GM23338 (cell line): Measurements from ENCODE around the gene CBX5. TPM values are rescaled to one million over a fixed set of nuclear protein-coding genes. Genes with fewer than 3 reads are reported as not detected.
A peak's percentile ranks its signal among the peaks of the same experiment; 100 is the strongest.

Source experiments
- ATAC-seq: fragments of 200-7000 bp; cut with Tn5 transposase; 3 replicates; pipeline ENCODE4 v1.9.1; 2020
- DNase-seq: peaks from one replicate; pipeline ENCODE4 v3.0.0-alpha.2; 2015; ENCODE audit warnings: low spot score
- H2AFZ ChIP-seq: fragments of 200-600 bp; sonication (generic); 2 replicates; pipeline ENCODE4 v1.8.0; 2016; ENCODE audit warnings: antibody characterized with exemption, mild to moderate bottlenecking, moderate library complexity
- H3F3A ChIP-seq: fragments of 200-600 bp; sonication (generic); replicated peaks from 2 replicates; pipeline ENCODE4 v1.8.0; 2017; ENCODE audit warnings: antibody characterized with exemption, mixed run types, low read depth
- H3K27ac ChIP-seq: fragments of 200-600 bp; sonication (generic); 2 replicates; pipeline ENCODE4 v1.6.1; 2016; ENCODE audit warnings: low read depth
- H3K27me3 ChIP-seq: fragments of 200-600 bp; sonication (generic); 2 replicates; pipeline ENCODE4 v1.8.0; 2016; ENCODE audit warnings: mild to moderate bottlenecking, mixed run types, moderate library complexity; ENCODE audit not compliant: insufficient read depth
- H3K36me3 ChIP-seq: fragments of 200-600 bp; sonication (generic); 2 replicates; pipeline ENCODE4 v1.8.0; 2016; ENCODE audit warnings: mild to moderate bottlenecking; ENCODE audit not compliant: insufficient read depth
- H3K4me1 ChIP-seq: fragments of 200-600 bp; sonication (generic); 2 replicates; pipeline ENCODE4 v1.8.0; 2016; ENCODE audit warnings: mild to moderate bottlenecking, moderate library complexity; ENCODE audit not compliant: insufficient read depth
- H3K4me2 ChIP-seq: fragments of 200-600 bp; sonication (generic); 2 replicates; pipeline ENCODE4 v1.7.1; 2017; ENCODE audit warnings: mixed run types
- H3K4me3 ChIP-seq: fragments of 200-600 bp; sonication (generic); 2 replicates; pipeline ENCODE4 v1.6.1; 2016; ENCODE audit warnings: mixed run types
- H3K79me2 ChIP-seq: fragments of 200-600 bp; sonication (generic); replicated peaks from 2 replicates; pipeline ENCODE4 v1.8.0; 2017; ENCODE audit warnings: mild to moderate bottlenecking; ENCODE audit not compliant: insufficient read depth
- H3K9me2 ChIP-seq: fragments of 200-600 bp; sonication (generic); 2 replicates; pipeline ENCODE4 v1.8.0; 2017; ENCODE audit not compliant: insufficient read depth
- H4K20me1 ChIP-seq: fragments of 200-600 bp; sonication (generic); replicated peaks from 2 replicates; pipeline ENCODE4 v1.8.0; 2017; ENCODE audit warnings: mild to moderate bottlenecking; ENCODE audit not compliant: insufficient read depth
- H3K27ac Mint-ChIP-seq: 2 replicates; pipeline ENCODE4 v1.8.0; 2020; ENCODE audit warnings: inconsistent platforms, mild to moderate bottlenecking, moderate library complexity, mixed read lengths
- H3K27me3 Mint-ChIP-seq: 3 replicates; pipeline ENCODE4 v1.8.0; 2022; ENCODE audit warnings: low read depth, mild to moderate bottlenecking, moderate library complexity, mixed read lengths, inconsistent platforms; ENCODE audit not compliant: insufficient read depth, poor library complexity
- H3K36me3 Mint-ChIP-seq: 3 replicates; pipeline ENCODE4 v1.8.0; 2021; ENCODE audit warnings: low read depth, mild to moderate bottlenecking, inconsistent platforms, moderate library complexity, mixed read lengths
- H3K4me1 Mint-ChIP-seq: 3 replicates; pipeline ENCODE4 v1.8.0; 2020; ENCODE audit warnings: mild to moderate bottlenecking, inconsistent platforms, mixed read lengths
- H3K4me3 Mint-ChIP-seq: 3 replicates; pipeline ENCODE4 v1.8.0; 2021; ENCODE audit warnings: moderate library complexity, mild to moderate bottlenecking, inconsistent platforms, mixed read lengths
- H3K9me3 Mint-ChIP-seq: 3 replicates; pipeline ENCODE4 v1.8.0; 2020; ENCODE audit warnings: moderate library complexity, mild to moderate bottlenecking, inconsistent platforms, mixed read lengths
- CREB1 ChIP-seq: fragments of 250-450 bp; sonication (Bioruptor Pico); IDR thresholded peaks from 2 replicates; pipeline ENCODE4 v1.5.0; 2020; ENCODE audit warnings: low read depth, mild to moderate bottlenecking, moderate library complexity
- EZH2 ChIP-seq: fragments of 200-600 bp; sonication (generic); IDR thresholded peaks from one replicate; pipeline ENCODE4 v1.8.0; 2017; ENCODE audit warnings: antibody characterized with exemption, mild to moderate bottlenecking, low read depth; ENCODE audit not compliant: unreplicated experiment
- EZH2phosphoT487 ChIP-seq: fragments of 200-600 bp; sonication (generic); IDR thresholded peaks from one replicate; pipeline ENCODE4 v1.8.1; 2018; ENCODE audit warnings: antibody characterized with exemption; ENCODE audit not compliant: unreplicated experiment
- JUNB ChIP-seq: IDR thresholded peaks from one replicate; pipeline ENCODE4 v1.6.1; 2016; ENCODE audit warnings: antibody characterized with exemption; ENCODE audit not compliant: unreplicated experiment
- NANOG ChIP-seq: IDR thresholded peaks from 2 replicates; pipeline ENCODE4 v1.6.1; 2016; ENCODE audit warnings: antibody characterized with exemption, borderline replicate concordance
- POLR2AphosphoS5 ChIP-seq: IDR thresholded peaks from 2 replicates; pipeline ENCODE4 v1.6.1; 2016; ENCODE audit warnings: antibody characterized with exemption, low read depth
- STAT1 ChIP-seq: IDR thresholded peaks from one replicate; pipeline ENCODE4 v1.6.1; 2016; ENCODE audit warnings: antibody characterized with exemption; ENCODE audit not compliant: unreplicated experiment
- ZNF114 ChIP-seq: fragments of 250-450 bp; sonication (Bioruptor Pico); IDR thresholded peaks from 2 replicates; pipeline ENCODE4 v1.5.0; 2020; ENCODE audit warnings: mild to moderate bottlenecking, moderate library complexity
- ZNF331 ChIP-seq: fragments of 250-450 bp; sonication (Bioruptor Pico); IDR thresholded peaks from 2 replicates; pipeline ENCODE4 v1.5.0; 2020; ENCODE audit warnings: low read depth, mild to moderate bottlenecking, moderate library complexity
- polyA plus RNA-seq: library from polyadenylated mRNA; unstranded; fragments of >200 nt; fragmentation: Nextera tagmentation; extraction: Ambion mirVana; gene quantifications from 2 replicates; pipeline ENCODE4 v1.2.1, GENCODE V29; 2016
- total RNA-seq: library from RNA; depleted of rRNA; stranded (reverse); fragments of >200 nt; shearing (Covaris generic); gene quantifications from 2 replicates; pipeline ENCODE4 v1.2.3, GENCODE V29; 2014
- TF ChIP-seq, protein P1 (sequence below): IDR thresholded peaks from one replicate; pipeline ENCODE4 v1.6.1; 2018; ENCODE audit warnings: antibody characterized with exemption; ENCODE audit not compliant: unreplicated experiment
- TF ChIP-seq, protein P2 (sequence below), 2 experiments: fragments of 200-600 bp in 1 of 2; sonication (generic) in 1 of 2; conservative IDR thresholded peaks; 2 replicates each; pipeline versions ENCODE4 v1.5.1 to v1.6.1; 2016 to 2017; ENCODE audit warnings: antibody characterized with exemption in 2 of 2, low read depth in 2 of 2, mild to moderate bottlenecking in 2 of 2, moderate library complexity in 1 of 2
- TF ChIP-seq, protein P3 (sequence below): IDR thresholded peaks from 2 replicates; pipeline ENCODE4 v1.6.1; 2016; ENCODE audit warnings: antibody characterized with exemption
- TF ChIP-seq, protein P4 (sequence below): fragments of 250-450 bp; sonication (Bioruptor Pico); IDR thresholded peaks from 2 replicates; pipeline ENCODE4 v1.5.0; 2020; ENCODE audit warnings: mild to moderate bottlenecking, moderate library complexity

Gene CBX5
- total and polyA plus RNA-seq, 2 experiments from 2014 or later = 152 to 212 TPM

DNA sequence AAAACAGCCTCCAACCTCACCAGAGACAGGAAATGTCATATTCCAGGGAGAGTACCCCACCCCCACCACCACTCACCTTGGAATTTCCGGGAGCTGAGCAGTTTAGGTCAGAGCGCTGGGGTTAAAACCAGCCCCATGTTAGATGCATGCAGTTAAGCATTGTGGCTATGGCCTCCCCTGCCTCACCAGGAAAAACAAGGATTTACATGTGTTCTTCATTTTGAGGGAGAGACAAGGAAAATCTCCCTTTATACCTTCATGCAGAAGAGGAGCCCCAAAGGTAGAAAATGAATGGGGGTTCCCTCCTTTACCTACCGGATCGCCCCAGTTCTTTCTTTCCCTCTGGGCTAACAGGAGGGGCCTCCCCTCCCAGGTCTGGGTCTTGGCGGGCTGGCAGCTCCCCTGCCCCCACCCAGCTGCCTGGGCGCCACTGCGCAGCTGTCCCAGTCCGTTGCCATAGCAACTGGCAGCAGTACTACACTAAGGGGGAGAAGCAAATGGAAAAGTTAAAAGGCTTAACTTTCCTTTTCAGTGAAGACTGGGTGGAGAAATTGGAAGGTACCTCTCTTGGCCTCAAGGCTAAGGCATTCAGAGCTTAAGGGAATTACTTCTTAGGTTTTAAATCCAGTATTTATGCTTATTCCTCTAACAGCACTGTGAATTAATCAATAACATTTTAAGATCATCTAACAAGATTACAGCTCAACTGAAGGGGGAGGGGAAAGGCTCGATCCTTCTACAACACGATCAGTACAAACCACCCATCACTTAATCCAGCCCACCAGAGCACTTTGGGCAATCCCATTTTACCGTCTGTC is 20.5 kb downstream of the CBX5 start:
- Mint-ChIP-seq H3K4me1 (peaks cover 56% of the 10 kb centered on the region), H3K27ac (peak overlapping the region; percentile 98), H3K9me3 (no peaks in the 10 kb centered on the region), H3K27me3 (peaks cover 17% of the 10 kb centered on the region), H3K36me3 (peaks cover 35% of the 10 kb centered on the region), H3K4me3 (peak overlapping the region; percentile 69)
- DNase-seq = peak; percentile 98
- no peaks in the 10 kb centered on the region for H4K20me1 ChIP-seq
- H3K9me2 ChIP-seq = no peaks in the 10 kb centered on the region
- H3F3A ChIP-seq = peaks cover 10% of the 10 kb centered on the region
- peak; percentile 96 for ATAC-seq
- peak overlapping the region; percentile 62 for H3K4me2 ChIP-seq
- H3K4me3 ChIP-seq = peak overlapping the region; percentile 44
- H2AFZ ChIP-seq = no peak overlapping the region
- H3K4me1 ChIP-seq = peaks cover 45% of the 10 kb centered on the region
- TF ChIP-seq NANOG (peak; percentile 71; the same call in 1 of the 2 replicates), EZH2 (no peak), STAT1 (no peak), ZNF114 (CRISPR knock-in tag) (no peak), EZH2phosphoT487 (no peak), JUNB (no peak), CREB1 (no peak), POLR2AphosphoS5 (peak; percentile 69), ZNF331 (no peak)
- TF ChIP-seq, protein P1, sequence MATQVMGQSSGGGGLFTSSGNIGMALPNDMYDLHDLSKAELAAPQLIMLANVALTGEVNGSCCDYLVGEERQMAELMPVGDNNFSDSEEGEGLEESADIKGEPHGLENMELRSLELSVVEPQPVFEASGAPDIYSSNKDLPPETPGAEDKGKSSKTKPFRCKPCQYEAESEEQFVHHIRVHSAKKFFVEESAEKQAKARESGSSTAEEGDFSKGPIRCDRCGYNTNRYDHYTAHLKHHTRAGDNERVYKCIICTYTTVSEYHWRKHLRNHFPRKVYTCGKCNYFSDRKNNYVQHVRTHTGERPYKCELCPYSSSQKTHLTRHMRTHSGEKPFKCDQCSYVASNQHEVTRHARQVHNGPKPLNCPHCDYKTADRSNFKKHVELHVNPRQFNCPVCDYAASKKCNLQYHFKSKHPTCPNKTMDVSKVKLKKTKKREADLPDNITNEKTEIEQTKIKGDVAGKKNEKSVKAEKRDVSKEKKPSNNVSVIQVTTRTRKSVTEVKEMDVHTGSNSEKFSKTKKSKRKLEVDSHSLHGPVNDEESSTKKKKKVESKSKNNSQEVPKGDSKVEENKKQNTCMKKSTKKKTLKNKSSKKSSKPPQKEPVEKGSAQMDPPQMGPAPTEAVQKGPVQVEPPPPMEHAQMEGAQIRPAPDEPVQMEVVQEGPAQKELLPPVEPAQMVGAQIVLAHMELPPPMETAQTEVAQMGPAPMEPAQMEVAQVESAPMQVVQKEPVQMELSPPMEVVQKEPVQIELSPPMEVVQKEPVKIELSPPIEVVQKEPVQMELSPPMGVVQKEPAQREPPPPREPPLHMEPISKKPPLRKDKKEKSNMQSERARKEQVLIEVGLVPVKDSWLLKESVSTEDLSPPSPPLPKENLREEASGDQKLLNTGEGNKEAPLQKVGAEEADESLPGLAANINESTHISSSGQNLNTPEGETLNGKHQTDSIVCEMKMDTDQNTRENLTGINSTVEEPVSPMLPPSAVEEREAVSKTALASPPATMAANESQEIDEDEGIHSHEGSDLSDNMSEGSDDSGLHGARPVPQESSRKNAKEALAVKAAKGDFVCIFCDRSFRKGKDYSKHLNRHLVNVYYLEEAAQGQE = peak; percentile 17
- TF ChIP-seq, protein P2, sequence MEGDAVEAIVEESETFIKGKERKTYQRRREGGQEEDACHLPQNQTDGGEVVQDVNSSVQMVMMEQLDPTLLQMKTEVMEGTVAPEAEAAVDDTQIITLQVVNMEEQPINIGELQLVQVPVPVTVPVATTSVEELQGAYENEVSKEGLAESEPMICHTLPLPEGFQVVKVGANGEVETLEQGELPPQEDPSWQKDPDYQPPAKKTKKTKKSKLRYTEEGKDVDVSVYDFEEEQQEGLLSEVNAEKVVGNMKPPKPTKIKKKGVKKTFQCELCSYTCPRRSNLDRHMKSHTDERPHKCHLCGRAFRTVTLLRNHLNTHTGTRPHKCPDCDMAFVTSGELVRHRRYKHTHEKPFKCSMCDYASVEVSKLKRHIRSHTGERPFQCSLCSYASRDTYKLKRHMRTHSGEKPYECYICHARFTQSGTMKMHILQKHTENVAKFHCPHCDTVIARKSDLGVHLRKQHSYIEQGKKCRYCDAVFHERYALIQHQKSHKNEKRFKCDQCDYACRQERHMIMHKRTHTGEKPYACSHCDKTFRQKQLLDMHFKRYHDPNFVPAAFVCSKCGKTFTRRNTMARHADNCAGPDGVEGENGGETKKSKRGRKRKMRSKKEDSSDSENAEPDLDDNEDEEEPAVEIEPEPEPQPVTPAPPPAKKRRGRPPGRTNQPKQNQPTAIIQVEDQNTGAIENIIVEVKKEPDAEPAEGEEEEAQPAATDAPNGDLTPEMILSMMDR (conservative IDR thresholded peaks at IDR 0.05; ENCODE audit: low read depth in 2 of 2) = no peak
- TF ChIP-seq, protein P3, sequence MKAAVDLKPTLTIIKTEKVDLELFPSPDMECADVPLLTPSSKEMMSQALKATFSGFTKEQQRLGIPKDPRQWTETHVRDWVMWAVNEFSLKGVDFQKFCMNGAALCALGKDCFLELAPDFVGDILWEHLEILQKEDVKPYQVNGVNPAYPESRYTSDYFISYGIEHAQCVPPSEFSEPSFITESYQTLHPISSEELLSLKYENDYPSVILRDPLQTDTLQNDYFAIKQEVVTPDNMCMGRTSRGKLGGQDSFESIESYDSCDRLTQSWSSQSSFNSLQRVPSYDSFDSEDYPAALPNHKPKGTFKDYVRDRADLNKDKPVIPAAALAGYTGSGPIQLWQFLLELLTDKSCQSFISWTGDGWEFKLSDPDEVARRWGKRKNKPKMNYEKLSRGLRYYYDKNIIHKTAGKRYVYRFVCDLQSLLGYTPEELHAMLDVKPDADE = peak; percentile 88
- TF ChIP-seq, protein P4, sequence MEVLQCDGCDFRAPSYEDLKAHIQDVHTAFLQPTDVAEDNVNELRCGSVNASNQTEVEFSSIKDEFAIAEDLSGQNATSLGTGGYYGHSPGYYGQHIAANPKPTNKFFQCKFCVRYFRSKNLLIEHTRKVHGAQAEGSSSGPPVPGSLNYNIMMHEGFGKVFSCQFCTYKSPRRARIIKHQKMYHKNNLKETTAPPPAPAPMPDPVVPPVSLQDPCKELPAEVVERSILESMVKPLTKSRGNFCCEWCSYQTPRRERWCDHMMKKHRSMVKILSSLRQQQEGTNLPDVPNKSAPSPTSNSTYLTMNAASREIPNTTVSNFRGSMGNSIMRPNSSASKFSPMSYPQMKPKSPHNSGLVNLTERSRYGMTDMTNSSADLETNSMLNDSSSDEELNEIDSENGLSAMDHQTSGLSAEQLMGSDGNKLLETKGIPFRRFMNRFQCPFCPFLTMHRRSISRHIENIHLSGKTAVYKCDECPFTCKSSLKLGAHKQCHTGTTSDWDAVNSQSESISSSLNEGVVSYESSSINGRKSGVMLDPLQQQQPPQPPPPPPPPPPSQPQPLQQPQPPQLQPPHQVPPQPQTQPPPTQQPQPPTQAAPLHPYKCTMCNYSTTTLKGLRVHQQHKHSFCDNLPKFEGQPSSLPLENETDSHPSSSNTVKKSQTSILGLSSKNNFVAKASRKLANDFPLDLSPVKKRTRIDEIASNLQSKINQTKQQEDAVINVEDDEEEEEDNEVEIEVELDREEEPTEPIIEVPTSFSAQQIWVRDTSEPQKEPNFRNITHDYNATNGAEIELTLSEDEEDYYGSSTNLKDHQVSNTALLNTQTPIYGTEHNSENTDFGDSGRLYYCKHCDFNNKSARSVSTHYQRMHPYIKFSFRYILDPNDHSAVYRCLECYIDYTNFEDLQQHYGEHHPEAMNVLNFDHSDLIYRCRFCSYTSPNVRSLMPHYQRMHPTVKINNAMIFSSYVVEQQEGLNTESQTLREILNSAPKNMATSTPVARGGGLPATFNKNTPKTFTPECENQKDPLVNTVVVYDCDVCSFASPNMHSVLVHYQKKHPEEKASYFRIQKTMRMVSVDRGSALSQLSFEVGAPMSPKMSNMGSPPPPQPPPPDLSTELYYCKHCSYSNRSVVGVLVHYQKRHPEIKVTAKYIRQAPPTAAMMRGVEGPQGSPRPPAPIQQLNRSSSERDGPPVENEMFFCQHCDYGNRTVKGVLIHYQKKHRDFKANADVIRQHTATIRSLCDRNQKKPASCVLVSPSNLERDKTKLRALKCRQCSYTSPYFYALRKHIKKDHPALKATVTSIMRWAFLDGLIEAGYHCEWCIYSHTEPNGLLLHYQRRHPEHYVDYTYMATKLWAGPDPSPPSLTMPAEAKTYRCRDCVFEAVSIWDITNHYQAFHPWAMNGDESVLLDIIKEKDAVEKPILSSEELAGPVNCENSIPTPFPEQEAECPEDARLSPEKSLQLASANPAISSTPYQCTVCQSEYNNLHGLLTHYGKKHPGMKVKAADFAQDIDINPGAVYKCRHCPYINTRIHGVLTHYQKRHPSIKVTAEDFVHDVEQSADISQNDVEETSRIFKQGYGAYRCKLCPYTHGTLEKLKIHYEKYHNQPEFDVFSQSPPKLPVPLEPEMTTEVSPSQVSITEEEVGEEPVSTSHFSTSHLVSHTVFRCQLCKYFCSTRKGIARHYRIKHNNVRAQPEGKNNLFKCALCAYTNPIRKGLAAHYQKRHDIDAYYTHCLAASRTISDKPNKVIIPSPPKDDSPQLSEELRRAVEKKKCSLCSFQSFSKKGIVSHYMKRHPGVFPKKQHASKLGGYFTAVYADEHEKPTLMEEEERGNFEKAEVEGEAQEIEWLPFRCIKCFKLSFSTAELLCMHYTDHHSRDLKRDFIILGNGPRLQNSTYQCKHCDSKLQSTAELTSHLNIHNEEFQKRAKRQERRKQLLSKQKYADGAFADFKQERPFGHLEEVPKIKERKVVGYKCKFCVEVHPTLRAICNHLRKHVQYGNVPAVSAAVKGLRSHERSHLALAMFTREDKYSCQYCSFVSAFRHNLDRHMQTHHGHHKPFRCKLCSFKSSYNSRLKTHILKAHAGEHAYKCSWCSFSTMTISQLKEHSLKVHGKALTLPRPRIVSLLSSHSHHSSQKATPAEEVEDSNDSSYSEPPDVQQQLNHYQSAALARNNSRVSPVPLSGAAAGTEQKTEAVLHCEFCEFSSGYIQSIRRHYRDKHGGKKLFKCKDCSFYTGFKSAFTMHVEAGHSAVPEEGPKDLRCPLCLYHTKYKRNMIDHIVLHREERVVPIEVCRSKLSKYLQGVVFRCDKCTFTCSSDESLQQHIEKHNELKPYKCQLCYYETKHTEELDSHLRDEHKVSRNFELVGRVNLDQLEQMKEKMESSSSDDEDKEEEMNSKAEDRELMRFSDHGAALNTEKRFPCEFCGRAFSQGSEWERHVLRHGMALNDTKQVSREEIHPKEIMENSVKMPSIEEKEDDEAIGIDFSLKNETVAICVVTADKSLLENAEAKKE (CRISPR knock-in tag) = no peak
- H3K27ac ChIP-seq = peak overlapping the region; percentile 96
- H3K79me2 ChIP-seq = peaks cover 72% of the 10 kb centered on the region
- H3K27me3 ChIP-seq = no peaks in the 10 kb centered on the region
- peaks cover 17% of the 10 kb centered on the region; the same call in 1 of the 2 replicates for H3K36me3 ChIP-seq
